ENCODE results near the gene GLP2R. TPM values are rescaled to one million over a fixed set of nuclear protein-coding genes. Genes with fewer than 3 reads are reported as not detected.

Gene GLP2R
- total RNA-seq (2021; ENCODE audit: unreplicated experiment): 0.08 TPM
- 0.15 TPM for polyA plus RNA-seq (2012; ENCODE audit: insufficient read length)
- Bru-seq, nascent RNA: percentile 10 among the genes with signal in this experiment
- percentile 5 among the genes with signal in this experiment for BruChase-seq, experiment 1, labeled RNA remaining after a 2-hour chase
- BruChase-seq, experiment 2, labeled RNA remaining after a 6-hour chase: percentile 6 among the genes with signal in this experiment
- long read RNA-seq, partial matches to known transcripts: 1 of 1 reads
- long read RNA-seq, other reads (novel, unspliced or antisense): 0 of 1 reads

- in situ Hi-C loops (cut with HindIII; ENCODE audit: low pct_unique_long_range_greater_than_20kb, low sequenced_read_pairs) (no loop called here), intact Hi-C loops (cut with micrococcal nuclease; ENCODE audit: unreplicated experiment) (no loop called here)
- ATAC-seq (no peak), DNase-seq (ENCODE audit: low read depth, low spot score) (no peak)
- ChIA-PET POLR2A (no interaction called here), CTCF (no interaction called here)
- Histone ChIP-seq H3K4me3 (ENCODE audit: low read depth in 2 of 2, low read length in 2 of 2) (no peak within 1 kb of the TSS), H3K9me3 (ENCODE audit: control insufficient read depth, insufficient read depth, low read depth, low read length) (no peaks in the 10 kb centered on the region), H3K27me3 (ENCODE audit: control insufficient read depth, insufficient read depth, low read length) (0 out of 2 replicates have a peak, but pooled peaks cover 2% of the 10 kb centered on the region), H3K36me3 (ENCODE audit: control insufficient read depth, insufficient read depth, low read length) (no peaks in the 10 kb centered on the region), H3K27ac (ENCODE audit: low read length) (no peak within 1 kb of the TSS), H3K4me1 (ENCODE audit: control insufficient read depth, insufficient read depth, low read length) (no peaks in the 10 kb centered on the region)
- no peak for TF ChIP-seq CTCF (IDR thresholded peaks at IDR 0.05)
- no peak for TF ChIP-seq SIN3A (IDR thresholded peaks at IDR 0.05; ENCODE audit: borderline replicate concordance, insufficient read depth, low read depth, low read length)
- TF ChIP-seq POLR2AphosphoS5 (IDR thresholded peaks at IDR 0.05; ENCODE audit: low read depth, low read length): no peak
- no peak for TF ChIP-seq REST (IDR thresholded peaks at IDR 0.05; ENCODE audit: insufficient read depth in 1 of 2, low read depth in 2 of 2, low read length in 1 of 2)
- no peak for TF ChIP-seq TCF7L2 (IDR thresholded peaks at IDR 0.05; ENCODE audit: low read depth, low read length)
- BruUV-seq (replicated peaks): no TSS peak
Measured at GRCh38 chr17:9825641-9826150, at the start of gene GLP2R. TSS of gene GLP2R (plus strand) at chr17:9825924. CDS start at chr17:9826064, 140 bp downstream.

DNA sequence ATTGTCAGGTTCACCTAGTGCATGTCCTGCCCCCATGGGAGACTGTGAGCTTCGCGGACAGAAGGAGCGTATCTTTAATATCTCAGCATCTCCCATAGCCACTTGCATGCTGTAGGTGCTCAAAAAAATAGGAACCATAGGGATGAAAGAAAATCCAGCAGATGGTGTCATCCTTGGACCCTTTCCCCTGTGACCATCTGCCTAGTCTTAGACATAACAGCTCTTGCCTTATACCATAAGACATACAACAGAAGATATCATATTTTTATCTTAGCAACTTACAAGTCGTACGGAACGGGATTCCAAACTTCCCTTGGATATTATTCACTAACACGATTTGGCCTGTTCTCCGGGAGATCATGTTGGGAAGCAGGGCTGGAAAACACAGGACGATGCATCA, 48.8 kb upstream of the GLP2R start:
- intact Hi-C loops (cut with micrococcal nuclease; ENCODE audit: unreplicated experiment) (no loop called here), in situ Hi-C loops (cut with HindIII; ENCODE audit: low pct_unique_long_range_greater_than_20kb, low sequenced_read_pairs) (no loop called here)
- ATAC-seq: no peak
- ChIA-PET POLR2A (no interaction called here), CTCF (interaction anchor here (0.9 kb wide), 1 partner anchor 9 kb away, joined by 3 read pairs; no protein-coding TSS in a partner anchor)
- Histone ChIP-seq H3K4me1 (ENCODE audit: control insufficient read depth, insufficient read depth, low read length) (no peaks in the 10 kb centered on the region), H3K27me3 (ENCODE audit: control insufficient read depth, insufficient read depth, low read length) (no peaks in the 10 kb centered on the region; the same call in 1 of the 2 replicates), H3K4me3 (ENCODE audit: low read depth in 2 of 2, low read length in 2 of 2) (no peak overlapping the region), H3K9me3 (ENCODE audit: control insufficient read depth, insufficient read depth, low read depth, low read length) (no peaks in the 10 kb centered on the region), H3K27ac (ENCODE audit: low read length) (no peak overlapping the region), H3K36me3 (ENCODE audit: control insufficient read depth, insufficient read depth, low read length) (no peaks in the 10 kb centered on the region)
- TF ChIP-seq POLR2AphosphoS5 (IDR thresholded peaks at IDR 0.05; ENCODE audit: low read depth, low read length): no peak
- no peak for TF ChIP-seq REST (IDR thresholded peaks at IDR 0.05; ENCODE audit: insufficient read depth in 1 of 2, low read depth in 2 of 2, low read length in 1 of 2)
- no peak for TF ChIP-seq TCF7L2 (IDR thresholded peaks at IDR 0.05; ENCODE audit: low read depth, low read length)
- no peak for TF ChIP-seq SIN3A (IDR thresholded peaks at IDR 0.05; ENCODE audit: borderline replicate concordance, insufficient read depth, low read depth, low read length)
- no peak for TF ChIP-seq CTCF (IDR thresholded peaks at IDR 0.05)
- no peak for DNase-seq (ENCODE audit: low read depth, low spot score)
- no TSS peak for BruUV-seq (replicated peaks)

Measured in Panc1 (cell line).